BLaER1 (cell line): ENCODE measurements around the gene GMEB1.
"Not testable (repeated sequence)": the region's sequence is repeated elsewhere in the genome, so short reads cannot be mapped to it uniquely, and the experiment has no call there.

Source experiments
- H3K27ac ChIP-seq: shearing (Covaris generic); formaldehyde crosslinking; 2 replicates; pipeline ENCODE4 v1.8.1; 2022
- H3K27me3 ChIP-seq: shearing (Covaris generic); formaldehyde crosslinking; 2 replicates; pipeline ENCODE4 v1.8.1; 2022
- H3K36me3 ChIP-seq: shearing (Covaris generic); formaldehyde crosslinking; 2 replicates; pipeline ENCODE4 v1.8.1; 2022
- H3K4me1 ChIP-seq: shearing (Covaris generic); formaldehyde crosslinking; 2 replicates; pipeline ENCODE4 v1.8.1; 2022
- H3K4me2 ChIP-seq: shearing (Covaris generic); formaldehyde crosslinking; 2 replicates; pipeline ENCODE4 v1.8.1; 2022
- H3K4me3 ChIP-seq: shearing (Covaris generic); formaldehyde crosslinking; 2 replicates; pipeline ENCODE4 v1.8.1; 2022
- H3K9ac ChIP-seq: shearing (Covaris generic); formaldehyde crosslinking; 2 replicates; pipeline ENCODE4 v1.8.1; 2022
- H3K9me3 ChIP-seq: shearing (Covaris generic); formaldehyde crosslinking; 2 replicates; pipeline ENCODE4 v1.8.1; 2022
- H4K20me1 ChIP-seq: shearing (Covaris generic); formaldehyde crosslinking; 2 replicates; pipeline ENCODE4 v1.8.1; 2022
- Cebpa-rat ChIP-seq: shearing (Covaris generic); IDR thresholded peaks from 2 replicates; pipeline ENCODE4 v1.8.1; 2022

The GMEB1 gene

GRCh38 chr1:28750330-28750729 is 81.7 kb downstream of the GMEB1 start:
- Histone ChIP-seq H3K9ac (no peak overlapping the region), H3K4me2 (0 out of 2 replicates have a peak overlapping the region, but pooled peaks have one; percentile 10), H3K4me3 (no peak overlapping the region), H3K36me3 (peaks cover 98% of the 10 kb centered on the region), H3K27me3 (no peaks in the 10 kb centered on the region), H3K27ac (no peak overlapping the region), H3K9me3 (no peaks in the 10 kb centered on the region), H3K4me1 (peaks cover 64% of the 10 kb centered on the region), H4K20me1 (peaks cover 100% of the 10 kb centered on the region)
- no peak for TF ChIP-seq Cebpa-rat

GRCh38 chr1:28750771-28751294 is 82.2 kb downstream of the GMEB1 start:
- H3K4me2 ChIP-seq, H3K4me3 ChIP-seq, H3K9me3 ChIP-seq, H3K27ac ChIP-seq, H3K9ac ChIP-seq, H3K27me3 ChIP-seq: not testable (repeated sequence)
- peaks cover 66% of the 10 kb centered on the region for H3K4me1 ChIP-seq
- peaks cover 100% of the 10 kb centered on the region for H4K20me1 ChIP-seq
- peaks cover 98% of the 10 kb centered on the region for H3K36me3 ChIP-seq

- Histone ChIP-seq H3K36me3 (peaks cover 98% of the 10 kb centered on the region), H4K20me1 (peaks cover 100% of the 10 kb centered on the region), H3K4me3 (no peak overlapping the region), H3K27me3 (no peaks in the 10 kb centered on the region), H3K4me2 (no peak overlapping the region), H3K27ac (no peak overlapping the region), H3K4me1 (peaks cover 62% of the 10 kb centered on the region), H3K9ac (no peak overlapping the region), H3K9me3 (no peaks in the 10 kb centered on the region)
- no peak for TF ChIP-seq Cebpa-rat
These were observed 82.9 kb downstream of the GMEB1 start for GRCh38 chr1:28751315-28752060.

GRCh38 chr1:28755701-28756100 is 87.1 kb downstream of the GMEB1 start:
- H3K9ac ChIP-seq = no peak overlapping the region
- no peak overlapping the region for H3K4me3 ChIP-seq
- no peak overlapping the region for H3K27ac ChIP-seq
- peaks cover 31% of the 10 kb centered on the region for H3K4me1 ChIP-seq
- H4K20me1 ChIP-seq = peaks cover 100% of the 10 kb centered on the region
- H3K4me2 ChIP-seq = no peak overlapping the region
- no peaks in the 10 kb centered on the region for H3K9me3 ChIP-seq
- no peak for TF ChIP-seq Cebpa-rat
- no peaks in the 10 kb centered on the region for H3K27me3 ChIP-seq
- peaks cover 100% of the 10 kb centered on the region for H3K36me3 ChIP-seq

GRCh38 chr1:28756846-28757245 is 88.3 kb downstream of the GMEB1 start:
- peaks cover 99% of the 10 kb centered on the region for H3K36me3 ChIP-seq
- H4K20me1 ChIP-seq = peaks cover 100% of the 10 kb centered on the region
- TF ChIP-seq Cebpa-rat = no peak

GRCh38 chr1:28758420-28758819 is 89.8 kb downstream of the GMEB1 start:
- Histone ChIP-seq H3K9ac (no peak overlapping the region), H3K4me2 (no peak overlapping the region), H3K9me3 (no peaks in the 10 kb centered on the region), H3K4me1 (peaks cover 15% of the 10 kb centered on the region; the same call in 1 of the 2 replicates), H3K36me3 (peaks cover 92% of the 10 kb centered on the region), H3K4me3 (no peak overlapping the region), H4K20me1 (peaks cover 100% of the 10 kb centered on the region), H3K27ac (no peak overlapping the region), H3K27me3 (no peaks in the 10 kb centered on the region)
- no peak for TF ChIP-seq Cebpa-rat

More at GRCh38 chr1:28756846-28757245, 88.3 kb downstream of the GMEB1 start:
- H3K9me3 ChIP-seq = no peaks in the 10 kb centered on the region
- H3K4me1 ChIP-seq = peaks cover 20% of the 10 kb centered on the region; the same call in 1 of the 2 replicates
- no peaks in the 10 kb centered on the region for H3K27me3 ChIP-seq
- no peak overlapping the region for H3K4me2 ChIP-seq
- H3K27ac ChIP-seq = no peak overlapping the region
- H3K4me3 ChIP-seq = no peak overlapping the region
- no peak overlapping the region for H3K9ac ChIP-seq

- Histone ChIP-seq H4K20me1 (peaks cover 100% of the 10 kb centered on the region), H3K36me3 (peaks cover 92% of the 10 kb centered on the region)
- no peak for TF ChIP-seq Cebpa-rat
These were observed 90.7 kb downstream of the GMEB1 start for GRCh38 chr1:28759257-28759656.

GRCh38 chr1:28761189-28761588 is 92.6 kb downstream of the GMEB1 start:
- Histone ChIP-seq H3K9ac (no peak overlapping the region), H3K9me3 (no peaks in the 10 kb centered on the region), H3K27ac (no peak overlapping the region), H3K4me1 (no peaks in the 10 kb centered on the region), H3K27me3 (no peaks in the 10 kb centered on the region), H4K20me1 (peaks cover 100% of the 10 kb centered on the region), H3K36me3 (peaks cover 92% of the 10 kb centered on the region), H3K4me3 (no peak overlapping the region), H3K4me2 (no peak overlapping the region)
- no peak for TF ChIP-seq Cebpa-rat

More at GRCh38 chr1:28759257-28759656, 90.7 kb downstream of the GMEB1 start:
- H3K9ac ChIP-seq = no peak overlapping the region
- H3K9me3 ChIP-seq = no peaks in the 10 kb centered on the region
- H3K4me3 ChIP-seq = no peak overlapping the region
- peaks cover 14% of the 10 kb centered on the region; the same call in 1 of the 2 replicates for H3K4me1 ChIP-seq
- H3K27ac ChIP-seq = no peak overlapping the region
- no peaks in the 10 kb centered on the region for H3K27me3 ChIP-seq
- no peak overlapping the region for H3K4me2 ChIP-seq

GRCh38 chr1:28766532-28767183 is 98.1 kb downstream of the GMEB1 start:
- Histone ChIP-seq H3K27me3 (no peaks in the 10 kb centered on the region), H3K4me3 (no peak overlapping the region), H3K4me1 (no peaks in the 10 kb centered on the region), H4K20me1 (peaks cover 100% of the 10 kb centered on the region), H3K27ac (no peak overlapping the region), H3K9ac (no peak overlapping the region), H3K9me3 (no peaks in the 10 kb centered on the region), H3K36me3 (peaks cover 87% of the 10 kb centered on the region), H3K4me2 (no peak overlapping the region)
- TF ChIP-seq Cebpa-rat = no peak
